Hepatocyte (in vitro differentiated cells): ENCODE data around the gene ARHGEF10L. TPM values are rescaled to one million over a fixed set of nuclear protein-coding genes. Genes with fewer than 3 reads are reported as not detected.

Experiments used
- DNase-seq: peaks from one replicate; pipeline ENCODE4 v3.0.0-alpha.2; 2016; ENCODE audit warnings: low spot score
- H2AFZ ChIP-seq: fragments of 200-600 bp; sonication (generic); 2 replicates; pipeline ENCODE4 v1.6.0; 2016; ENCODE audit warnings: antibody characterized with exemption, mild to moderate bottlenecking
- H3K27ac ChIP-seq: fragments of 200-600 bp; sonication (generic); 2 replicates; pipeline ENCODE4 v1.5.1; 2016; ENCODE audit warnings: mild to moderate bottlenecking
- H3K27me3 ChIP-seq: fragments of 200-600 bp; sonication (generic); 2 replicates; pipeline ENCODE4 v1.6.1; 2016
- H3K36me3 ChIP-seq: fragments of 200-600 bp; sonication (generic); replicated peaks from 2 replicates; pipeline ENCODE4 v1.5.1; 2016; ENCODE audit warnings: low read depth; ENCODE audit not compliant: insufficient read depth
- H3K4me1 ChIP-seq: fragments of 200-600 bp; sonication (generic); 2 replicates; pipeline ENCODE4 v1.5.1; 2016; ENCODE audit warnings: mild to moderate bottlenecking, moderate library complexity; ENCODE audit not compliant: insufficient read depth
- H3K4me2 ChIP-seq: fragments of 200-600 bp; sonication (generic); 2 replicates; pipeline ENCODE4 v1.6.0; 2016
- H3K4me3 ChIP-seq: fragments of 200-600 bp; sonication (generic); 2 replicates; pipeline ENCODE4 v1.5.1; 2016; ENCODE audit warnings: mild to moderate bottlenecking
- H3K79me2 ChIP-seq: fragments of 200-600 bp; sonication (generic); 2 replicates; pipeline ENCODE4 v1.6.0; 2017; ENCODE audit warnings: mild to moderate bottlenecking
- H3K9me2 ChIP-seq: fragments of 200-600 bp; sonication (generic); replicated peaks from 2 replicates; pipeline ENCODE4 v1.6.0; 2017; ENCODE audit warnings: mild to moderate bottlenecking; ENCODE audit not compliant: insufficient read depth
- H3K9me3 ChIP-seq: fragments of 200-600 bp; sonication (generic); 2 replicates; pipeline ENCODE4 v1.5.1; 2016; ENCODE audit warnings: low read depth, mild to moderate bottlenecking
- H4K20me1 ChIP-seq: fragments of 200-600 bp; sonication (generic); 2 replicates; pipeline ENCODE4 v1.6.0; 2016; ENCODE audit warnings: mild to moderate bottlenecking; ENCODE audit not compliant: insufficient read depth, poor library complexity, severe bottlenecking
- CTCF ChIP-seq: fragments of 200-600 bp; sonication (generic); IDR thresholded peaks from 2 replicates; pipeline ENCODE4 v1.5.1; 2016; ENCODE audit warnings: antibody characterized with exemption, mild to moderate bottlenecking; ENCODE audit not compliant: poor library complexity
- EZH2 ChIP-seq: fragments of 200-600 bp; sonication (generic); IDR thresholded peaks from 2 replicates; pipeline ENCODE4 v1.6.1; 2016; ENCODE audit warnings: antibody characterized with exemption, mild to moderate bottlenecking, borderline replicate concordance
- EZH2phosphoT487 ChIP-seq: fragments of 200-600 bp; sonication (generic); IDR thresholded peaks from one replicate; pipeline ENCODE4 v1.6.1; 2018; ENCODE audit warnings: antibody characterized with exemption, mild to moderate bottlenecking, low read depth, moderate library complexity; ENCODE audit not compliant: unreplicated experiment, severe bottlenecking
- WGBS: methylation state at CpG from one replicate; pipeline ENCODE4 v1.1.6; 2016; ENCODE audit warnings: low lambda C conversion rate; ENCODE audit errors: missing lambda C conversion rate; 5-methylcytosine and 5-hydroxymethylcytosine counted together
- polyA plus RNA-seq: library from polyadenylated mRNA; unstranded; fragments of >200 nt; fragmentation: Nextera tagmentation; extraction: Ambion mirVana; gene quantifications from 2 replicates; pipeline ENCODE4 v1.2.1, GENCODE V29; 2016
- total RNA-seq: library from RNA; depleted of rRNA; stranded (reverse); fragments of >200 nt; gene quantifications from 2 replicates; pipeline ENCODE4 v1.2.3, GENCODE V29; 2014

The ARHGEF10L gene
- total and polyA plus RNA-seq, 2 experiments from 2014 or later: 40.4 to 48.3 TPM

GRCh38 chr1:17665054-17665453, 125.6 kb downstream of the ARHGEF10L start:
- H3K36me3 ChIP-seq: no peaks in the 10 kb centered on the region
- H4K20me1 ChIP-seq: peaks cover 9% of the 10 kb centered on the region
- H3K79me2 ChIP-seq: no peaks in the 10 kb centered on the region

GRCh38 chr1:17665950-17666720, 126.6 kb downstream of the ARHGEF10L start:
- no peaks in the 10 kb centered on the region for H3K4me1 ChIP-seq
- H3K9me2 ChIP-seq: no peaks in the 10 kb centered on the region
- H3K27me3 ChIP-seq: no peaks in the 10 kb centered on the region
- H4K20me1 ChIP-seq: peaks cover 9% of the 10 kb centered on the region
- WGBS: 80% methylated on average over 5 of the region's 5 CpGs
- no peaks in the 10 kb centered on the region for H3K36me3 ChIP-seq
- no peak overlapping the region for H3K27ac ChIP-seq
- H3K9me3 ChIP-seq: no peaks in the 10 kb centered on the region
- H3K4me3 ChIP-seq: no peak overlapping the region
- no peak for DNase-seq
- H2AFZ ChIP-seq: no peak overlapping the region
- TF ChIP-seq EZH2 (no peak), EZH2phosphoT487 (no peak), CTCF (no peak)
- H3K79me2 ChIP-seq: no peaks in the 10 kb centered on the region
- no peak overlapping the region for H3K4me2 ChIP-seq

More at GRCh38 chr1:17665054-17665453, 125.6 kb downstream of the ARHGEF10L start:
- H3K9me3 ChIP-seq: no peaks in the 10 kb centered on the region
- H3K27ac ChIP-seq: no peak overlapping the region
- no peaks in the 10 kb centered on the region for H3K4me1 ChIP-seq
- no peak overlapping the region for H3K4me2 ChIP-seq
- no peak overlapping the region for H2AFZ ChIP-seq
- H3K4me3 ChIP-seq: no peak overlapping the region
- 89% methylated on average over 8 of the region's 8 CpGs for WGBS
- DNase-seq: no peak
- no peaks in the 10 kb centered on the region for H3K9me2 ChIP-seq
- TF ChIP-seq EZH2phosphoT487 (no peak), CTCF (no peak), EZH2 (no peak)
- no peaks in the 10 kb centered on the region for H3K27me3 ChIP-seq

DNA sequence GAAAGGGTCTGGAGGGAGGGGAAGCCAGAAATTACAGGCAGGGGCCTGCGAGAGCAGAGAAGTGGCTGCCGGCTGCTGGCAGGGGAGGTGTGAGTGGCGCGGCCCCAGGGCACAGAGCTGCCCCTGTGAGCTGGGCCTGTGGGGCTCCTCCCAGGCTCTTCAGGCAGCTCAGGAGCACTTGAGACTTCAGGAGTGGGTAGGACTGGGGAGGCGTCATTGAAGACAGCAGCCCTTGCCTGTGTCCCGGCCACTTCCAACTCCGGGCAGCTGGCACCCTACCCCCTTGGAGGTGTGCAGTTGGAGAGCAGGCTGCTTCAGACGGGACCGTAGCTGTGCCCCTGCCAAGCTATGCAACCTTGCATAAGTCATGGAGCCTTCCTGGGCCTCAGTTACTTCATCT, 128.1 kb downstream of the ARHGEF10L start:
- no peak overlapping the region for H3K27ac ChIP-seq
- H4K20me1 ChIP-seq: peaks cover 14% of the 10 kb centered on the region
- H3K9me2 ChIP-seq: no peaks in the 10 kb centered on the region
- H3K27me3 ChIP-seq: no peaks in the 10 kb centered on the region
- DNase-seq: no peak
- no peak overlapping the region for H3K4me3 ChIP-seq
- H3K9me3 ChIP-seq: no peaks in the 10 kb centered on the region
- H2AFZ ChIP-seq: no peak overlapping the region
- WGBS: 85% methylated on average over 9 of the region's 9 CpGs
- TF ChIP-seq EZH2 (no peak), EZH2phosphoT487 (no peak), CTCF (no peak)
- H3K79me2 ChIP-seq: no peaks in the 10 kb centered on the region
- H3K4me1 ChIP-seq: no peaks in the 10 kb centered on the region
- no peak overlapping the region for H3K4me2 ChIP-seq
- no peaks in the 10 kb centered on the region for H3K36me3 ChIP-seq
